HepG2 (cell line): ENCODE data around the gene TSLP. TPM values are rescaled to one million over a fixed set of nuclear protein-coding genes. Genes with fewer than 3 reads are reported as not detected.

ENCODE experiments used
- ATAC-seq: fragments of 200-7000 bp; cut with Tn5 transposase; 3 replicates; pipeline ENCODE4 v1.9.1; 2020; ENCODE audit warnings: mild to moderate bottlenecking, moderate library complexity
- BruUV-seq: library from RNA; stranded (reverse); fragments of 400-500 nt; replicated peaks from 2 replicates; lab custom pipeline; 2021; lab: Mats Ljungman, UMichigan
- CTCF ChIA-PET: fragments of 300-600 bp; formaldehyde crosslinking; extraction: SDS; loops from one replicate; lab custom pipeline; 2021; ENCODE audit warnings: low total read pairs, inconsistent platforms, low intra/inter-chr PET ratio; lab: Yijun Ruan, JAX
- POLR2A ChIA-PET: fragments of 350-600 bp; sonication (Branson Sonifier 250); formaldehyde crosslinking; loops from one replicate; lab custom pipeline; 2020; ENCODE audit warnings: antibody characterized with exemption, inconsistent platforms; lab: Yijun Ruan, JAX
- DNase-seq: peaks from one replicate; pipeline ENCODE4 v3.0.0-alpha.2; 2015; ENCODE audit warnings: low spot score
- FAIRE-seq: peaks from 3 replicates; lab custom pipeline; 2011; peaks lifted over from hg19 to GRCh38; lab: Jason Lieb, UNC
- H2AFZ ChIP-seq: one replicate; pipeline ENCODE4 v1.6.1; 2011; ENCODE audit warnings: low read length, inconsistent platforms
- H3K27ac ChIP-seq: fragments of 300-600 bp; 3 replicates; pipeline ENCODE4 v1.8.0; 2011; ENCODE audit warnings: mixed run types, mild to moderate bottlenecking, mixed read lengths, low read length, inconsistent platforms; ENCODE audit not compliant: insufficient read depth; ENCODE audit errors: extremely low read length
- H3K27me3 ChIP-seq, 2 experiments: fragments of 200-600 bp in 1 of 2; 2 replicates in 1 of 2; 3 replicates in 1 of 2; pipeline versions ENCODE4 v1.6.0 to v1.8.0; 2011; ENCODE audit warnings: low read length in 2 of 2, mild to moderate bottlenecking in 2 of 2, moderate library complexity in 2 of 2, inconsistent platforms in 1 of 2; ENCODE audit not compliant: insufficient read depth in 2 of 2, control insufficient read depth in 1 of 2
- H3K36me3 ChIP-seq, 2 experiments: fragments of 200-600 bp in 1 of 2; replicated peaks in 1 of 2; 2 replicates in 1 of 2; 3 replicates in 1 of 2; pipeline versions ENCODE4 v1.5.1 to v1.8.0; 2011; ENCODE audit warnings: low read length in 2 of 2, inconsistent platforms in 1 of 2; ENCODE audit not compliant: insufficient read depth in 2 of 2, control insufficient read depth in 1 of 2
- H3K4me1 ChIP-seq: 2 replicates; pipeline ENCODE4 v1.5.1; 2012; ENCODE audit warnings: low read length, inconsistent platforms; ENCODE audit not compliant: insufficient read depth
- H3K4me2 ChIP-seq: 2 replicates; pipeline ENCODE4 v1.6.0; 2011; ENCODE audit warnings: low read depth, low read length, inconsistent platforms
- H3K4me3 ChIP-seq, 3 experiments: fragments of 200-600 bp in 1 of 3; sonication (generic), shearing (Covaris generic) in 1 of 3; replicated peaks in 1 of 3; 2 replicates each; pipeline ENCODE4 v1.5.1; 2011 to 2016; ENCODE audit warnings: low read length in 3 of 3, inconsistent platforms in 2 of 3, low read depth in 2 of 3, mild to moderate bottlenecking in 2 of 3, control low read depth in 1 of 3, mixed read lengths in 1 of 3; ENCODE audit not compliant: insufficient read depth in 1 of 3
- H3K79me2 ChIP-seq: one replicate; pipeline ENCODE4 v1.6.1; 2011; ENCODE audit warnings: low read length, inconsistent platforms; ENCODE audit not compliant: insufficient read depth
- H3K9ac ChIP-seq: 2 replicates; pipeline ENCODE4 v1.6.0; 2011; ENCODE audit warnings: mild to moderate bottlenecking, low read depth, low read length, inconsistent platforms; ENCODE audit not compliant: insufficient read depth
- H3K9me3 ChIP-seq: 2 replicates; pipeline ENCODE4 v1.5.1; 2012; ENCODE audit warnings: mild to moderate bottlenecking, low read length
- H4K20me1 ChIP-seq: 2 replicates; pipeline ENCODE4 v1.6.0; 2011; ENCODE audit warnings: inconsistent platforms, mild to moderate bottlenecking, low read length, moderate library complexity; ENCODE audit not compliant: insufficient read depth
- CENPT ChIP-seq: sonication (generic); formaldehyde crosslinking; IDR thresholded peaks from 2 replicates; pipeline ENCODE4 v1.8.0; 2022; ENCODE audit warnings: low read depth, mild to moderate bottlenecking, moderate library complexity, missing genetic modification reagents
- E2F5 ChIP-seq: sonication (generic); formaldehyde crosslinking; conservative IDR thresholded peaks from 2 replicates; pipeline ENCODE4 v1.4.0; 2020; ENCODE audit warnings: missing genetic modification reagents
- ETS1 ChIP-seq: sonication (generic); formaldehyde crosslinking; IDR thresholded peaks from 2 replicates; pipeline ENCODE4 v1.4.0; 2020; ENCODE audit warnings: missing genetic modification reagents
- FIP1L1 ChIP-seq: fragments of 200-400 bp; formaldehyde crosslinking; IDR thresholded peaks from 2 replicates; pipeline ENCODE4 v1.6.1; 2018; ENCODE audit warnings: low read depth, mild to moderate bottlenecking, low read length, moderate library complexity, borderline replicate concordance; ENCODE audit not compliant: insufficient read depth
- HDAC6 ChIP-seq: fragments of 200-600 bp; sonication (generic); IDR thresholded peaks from 2 replicates; pipeline ENCODE4 v1.7.0; 2017; ENCODE audit warnings: mild to moderate bottlenecking, antibody characterized with exemption, low read length, low read depth
- IKZF1 ChIP-seq: fragments of 450-650 bp; IDR thresholded peaks from 2 replicates; pipeline ENCODE4 v1.7.1; 2016
- MYC ChIP-seq: sonication (generic); formaldehyde crosslinking; IDR thresholded peaks from 2 replicates; pipeline ENCODE4 v1.9.0; 2021; ENCODE audit warnings: missing genetic modification reagents, borderline replicate concordance
- NFYC ChIP-seq: IDR thresholded peaks from 2 replicates; pipeline ENCODE4 v1.6.1; 2016; ENCODE audit warnings: missing genetic modification reagents, missing compliant biosample characterization
- POGZ ChIP-seq: sonication (generic); formaldehyde crosslinking; IDR thresholded peaks from 2 replicates; pipeline ENCODE4 v1.4.0; 2020; ENCODE audit warnings: mild to moderate bottlenecking, missing genetic modification reagents
- RBM39 ChIP-seq: fragments of 200-400 bp; formaldehyde crosslinking; IDR thresholded peaks from one replicate; pipeline ENCODE4 v1.6.1; 2018; ENCODE audit warnings: antibody characterized with exemption, mild to moderate bottlenecking, low read depth, low read length; ENCODE audit not compliant: poor library complexity, severe bottlenecking
- RFXAP ChIP-seq: sonication (generic); formaldehyde crosslinking; IDR thresholded peaks from 2 replicates; pipeline ENCODE4 v1.4.0; 2020; ENCODE audit warnings: missing genetic modification reagents, borderline replicate concordance
- RXRB ChIP-seq: IDR thresholded peaks from 2 replicates; pipeline ENCODE4 v1.6.1; 2016; ENCODE audit warnings: borderline replicate concordance, missing genetic modification reagents, missing compliant biosample characterization
- TAF1 ChIP-seq: sonication (generic); formaldehyde crosslinking; IDR thresholded peaks from 2 replicates; pipeline ENCODE4 v1.4.0; 2020; ENCODE audit warnings: missing genetic modification reagents
- ZNF17 ChIP-seq: sonication (generic); formaldehyde crosslinking; IDR thresholded peaks from 2 replicates; pipeline ENCODE4 v1.5.0; 2020; ENCODE audit warnings: mild to moderate bottlenecking, missing genetic modification reagents
- ZNF34 ChIP-seq: sonication (generic); formaldehyde crosslinking; IDR thresholded peaks from 2 replicates; pipeline ENCODE4 v1.4.0; 2020; ENCODE audit warnings: mild to moderate bottlenecking, missing genetic modification reagents, borderline replicate concordance
- ZNF639 ChIP-seq: conservative IDR thresholded peaks from 2 replicates; pipeline ENCODE4 v1.6.1; 2018; ENCODE audit warnings: missing genetic modification reagents
- ZNF749 ChIP-seq: sonication (generic); formaldehyde crosslinking; IDR thresholded peaks from 2 replicates; pipeline ENCODE4 v1.8.0; 2022; ENCODE audit warnings: mild to moderate bottlenecking, missing genetic modification reagents, moderate library complexity, borderline replicate concordance
- ZNF780A ChIP-seq: sonication (generic); formaldehyde crosslinking; IDR thresholded peaks from 2 replicates; pipeline ENCODE4 v1.8.0; 2022; ENCODE audit warnings: mild to moderate bottlenecking, missing genetic modification reagents, moderate library complexity
- WGBS: methylation state at CpG from one replicate; pipeline ENCODE4 v1.1.6; 2017; ENCODE audit warnings: low lambda C conversion rate; 5-methylcytosine and 5-hydroxymethylcytosine counted together
- in situ Hi-C: cut with HindIII; loops from 2 replicates; pipeline ENCODE4 v1.10.0; 2017; ENCODE audit warnings: low pct_unique_long_range_greater_than_20kb; ENCODE audit not compliant: extremely low pct_ligation_motif_present
- intact Hi-C: fragments of 100-400 bp; cut with micrococcal nuclease; formaldehyde crosslinking; loops from one replicate; pipeline ENCODE4 v1.10.0; 2022; ENCODE audit not compliant: unreplicated experiment
- polyA plus RNA-seq, 8 experiments: library from polyadenylated mRNA; depleted of rRNA in 3 of 8; stranded (reverse) in 7 of 8; unstranded in 1 of 8; fragments of >200 nt; fragmentation: Illumina TruSeq in 4 of 8; extraction: Trizol in 4 of 8; gene quantifications; 2 replicates each; pipeline versions ENCODE4 v1.2.1 to v1.2.3, GENCODE V29; 2011 to 2016; ENCODE audit warnings: low read depth in 4 of 8, missing spikeins in 1 of 8, mixed read lengths in 1 of 8; ENCODE audit not compliant: insufficient read depth in 1 of 8
- total RNA-seq, 5 experiments: library from RNA; depleted of rRNA; stranded (reverse); fragments of >200 nt; fragmentation: Illumina TruSeq; extraction: Trizol; gene quantifications; 2 replicates each; pipeline ENCODE4 v1.2.3, GENCODE V29; 2016; ENCODE audit warnings: low read depth in 1 of 5

Gene TSLP
- total and polyA plus RNA-seq, 2 of the 13 experiments (the other 11 are each of a cell fraction or from before 2014, with no cell fraction given), result not detected

GRCh38 chr5:111069839-111070238 is 1.7 kb upstream of the TSLP start:
- Histone ChIP-seq H3K4me1 (peaks cover 18% of the 10 kb centered on the region), H3K27ac (no peak overlapping the region), H3K9ac (no peak overlapping the region), H3K4me3 (no peak overlapping the region), H3K27me3 (peaks cover 0 to 50% of the 10 kb centered on the region in 2 experiments), H4K20me1 (no peaks in the 10 kb centered on the region)
- BruUV-seq, result no TSS peak
- ATAC-seq, result no peak
- in situ Hi-C loops, result loop anchor here (10.0 kb wide), 1 partner anchor 315 kb away; no protein-coding TSS in a partner anchor
- no peak for TF ChIP-seq ZNF639 (CRISPR knock-in tag)
- no peak for TF ChIP-seq MYC (CRISPR knock-in tag)
- no peak for TF ChIP-seq POGZ (CRISPR knock-in tag)
- TF ChIP-seq ZNF780A (CRISPR knock-in tag), result no peak
- no peak for TF ChIP-seq TAF1 (CRISPR knock-in tag)
- TF ChIP-seq NFYC (CRISPR knock-in tag), result no peak
- no peak for TF ChIP-seq RFXAP (CRISPR knock-in tag)
- no peak for TF ChIP-seq ZNF749 (CRISPR knock-in tag)
- TF ChIP-seq FIP1L1, result no peak
- no peak for TF ChIP-seq E2F5 (CRISPR knock-in tag)
- no peak for TF ChIP-seq ZNF17 (CRISPR knock-in tag)
- no peak for TF ChIP-seq RXRB
- TF ChIP-seq ETS1 (CRISPR knock-in tag), result no peak
- TF ChIP-seq IKZF1, result no peak
- no peak for TF ChIP-seq HDAC6
- TF ChIP-seq ZNF34 (CRISPR knock-in tag), result no peak
- TF ChIP-seq RBM39, result no peak
- TF ChIP-seq CENPT (CRISPR knock-in tag), result no peak
- TF ChIP-seq, all 625 proteins: peak for 0
- H3K4me2 ChIP-seq, result no peak overlapping the region
- no peaks in the 10 kb centered on the region for H3K36me3 ChIP-seq
- intact Hi-C loops, result loop anchor here (10.0 kb wide), 1 partner anchor 205 kb away; no protein-coding TSS in a partner anchor
- DNase-seq (no peak), FAIRE-seq (no peak)
- H3K79me2 ChIP-seq, result no peaks in the 10 kb centered on the region
- CTCF ChIA-PET, result no interaction called here
- POLR2A ChIA-PET, result no interaction called here
- no peak overlapping the region for H2AFZ ChIP-seq
- 3% methylated on average over 4 of the region's 4 CpGs for whole genome bisulfite sequencing
- no peaks in the 10 kb centered on the region for H3K9me3 ChIP-seq
